HG02884 (cell line): Measurements from ENCODE around the gene RUFY3.
A peak's percentile ranks its signal among the peaks of the same experiment; 100 is the strongest.
"Not testable (repeated sequence)": the region's sequence is repeated elsewhere in the genome, so short reads cannot be mapped to it uniquely, and the experiment has no call there.

Source experiments
- ATAC-seq: cut with Tn5 transposase; IDR thresholded peaks from one replicate; pipeline ENCODE4 v1.9.1; 2021; ENCODE audit warnings: mild to moderate bottlenecking, moderate library complexity; ENCODE audit not compliant: unreplicated experiment

RUFY3 gene

GRCh38 chr4:70734971-70735370, 13.2 kb downstream of the RUFY3 start:
- no peak for ATAC-seq

GRCh38 chr4:70735915-70736314, 14.2 kb downstream of the RUFY3 start:
- ATAC-seq = not testable (repeated sequence)

- ATAC-seq = no peak
Measured at GRCh38 chr4:70737006-70737405, 15.2 kb downstream of the RUFY3 start.

GRCh38 chr4:70737409-70737808, 15.6 kb downstream of the RUFY3 start:
- ATAC-seq = no peak

GRCh38 chr4:70739496-70740337, 18.0 kb downstream of the RUFY3 start:
- ATAC-seq = no peak

- no peak for ATAC-seq
Measured at GRCh38 chr4:70741867-70742658, 20.3 kb downstream of the RUFY3 start.

GRCh38 chr4:70743731-70744130, 22.0 kb downstream of the RUFY3 start:
- ATAC-seq = no peak

- no peak for ATAC-seq
Measured at GRCh38 chr4:70746179-70746839, 24.5 kb downstream of the RUFY3 start.

- ATAC-seq = no peak
Measured at GRCh38 chr4:70747874-70748273, 26.1 kb downstream of the RUFY3 start.

- peak; percentile 82 for ATAC-seq
Measured at GRCh38 chr4:70749313-70749712, 27.5 kb downstream of the RUFY3 start.

GRCh38 chr4:70752236-70752635, 30.5 kb downstream of the RUFY3 start:
- ATAC-seq = no peak

GRCh38 chr4:70753630-70754029, 31.9 kb downstream of the RUFY3 start:
- ATAC-seq = no peak

- ATAC-seq = peak; percentile 59
Measured at GRCh38 chr4:70754470-70754869, 32.7 kb downstream of the RUFY3 start.

- peak; percentile 44 for ATAC-seq
Measured at GRCh38 chr4:70754990-70755688, 33.4 kb downstream of the RUFY3 start.

GRCh38 chr4:70759126-70759525, 37.4 kb downstream of the RUFY3 start:
- ATAC-seq = no peak

GRCh38 chr4:70759627-70760026, 37.9 kb downstream of the RUFY3 start:
- no peak for ATAC-seq

- ATAC-seq = no peak
Measured at GRCh38 chr4:70760662-70761061, 38.9 kb downstream of the RUFY3 start.

- no peak for ATAC-seq
Measured at GRCh38 chr4:70761276-70761816, 39.6 kb downstream of the RUFY3 start.

- no peak for ATAC-seq
Measured at GRCh38 chr4:70765368-70765767, 43.6 kb downstream of the RUFY3 start.

GRCh38 chr4:70768301-70768948, 46.7 kb downstream of the RUFY3 start:
- ATAC-seq = no peak
